BLaER1 treated with 17β-estradiol and CSF1 and Interleukin-3, amounts not matched to agents 10 nM and 100 nM (cell line): Measurements from ENCODE around the gene ZNF627.

Experiments
- H3K27ac ChIP-seq, 11 experiments: shearing (Covaris generic); formaldehyde crosslinking; 2 replicates each; pipeline ENCODE4 v1.8.1; 2022
- H3K27me3 ChIP-seq, 11 experiments: shearing (Covaris generic); formaldehyde crosslinking; 2 replicates each; pipeline ENCODE4 v1.8.1; 2022
- H3K36me3 ChIP-seq, 11 experiments: shearing (Covaris generic); formaldehyde crosslinking; 2 replicates each; pipeline ENCODE4 v1.8.1; 2022
- H3K4me1 ChIP-seq, 10 experiments: shearing (Covaris generic); formaldehyde crosslinking; 2 replicates each; pipeline ENCODE4 v1.8.1; 2022
- H3K4me2 ChIP-seq, 11 experiments: shearing (Covaris generic); formaldehyde crosslinking; 2 replicates each; pipeline ENCODE4 v1.8.1; 2022
- H3K4me3 ChIP-seq, 10 experiments: shearing (Covaris generic); formaldehyde crosslinking; 2 replicates each; pipeline ENCODE4 v1.8.1; 2022
- H3K9ac ChIP-seq, 11 experiments: shearing (Covaris generic); formaldehyde crosslinking; 2 replicates each; pipeline ENCODE4 v1.8.1; 2022
- H3K9me3 ChIP-seq, 11 experiments: shearing (Covaris generic); formaldehyde crosslinking; replicated peaks in 1 of 11; 2 replicates each; pipeline ENCODE4 v1.8.1; 2022
- H4K20me1 ChIP-seq, 11 experiments: shearing (Covaris generic); formaldehyde crosslinking; 2 replicates each; pipeline ENCODE4 v1.8.1; 2022
- Cebpa-rat ChIP-seq, 11 experiments: shearing (Covaris generic); IDR thresholded peaks; 2 replicates each; pipeline ENCODE4 v1.8.1; 2022

ZNF627 gene

DNA sequence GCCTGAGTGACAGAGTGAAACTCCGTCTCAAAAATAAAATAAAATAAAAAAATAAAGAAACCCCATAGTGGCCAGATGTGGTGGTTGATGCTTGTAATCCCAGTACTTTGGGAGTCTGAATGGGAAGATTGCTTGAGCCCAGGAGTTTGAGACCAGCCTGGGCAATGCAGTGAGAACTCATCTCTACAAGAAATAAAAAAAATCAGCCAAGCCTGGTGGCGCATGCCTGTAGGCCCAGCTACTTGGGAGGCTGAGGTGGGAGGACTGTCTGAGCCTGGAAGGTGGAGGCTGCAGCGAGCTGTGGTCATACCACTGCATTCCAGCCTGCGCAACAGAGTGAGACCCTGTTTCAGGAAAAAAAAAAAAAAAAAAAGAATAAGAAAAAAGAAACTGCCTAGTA, 53.8 kb downstream of the ZNF627 start:
- H3K9me3 ChIP-seq: peaks cover 88 to 100% (median 96%) of the 10 kb centered on the region in 11 experiments
- H3K4me3 ChIP-seq: peak overlapping the region in 1 of 10 experiments; percentile 26; a peak in 1 of 20 replicates
- H3K36me3 ChIP-seq: peaks cover 34 to 99% (median 82%) of the 10 kb centered on the region in 11 experiments
- no peaks in the 10 kb centered on the region for H4K20me1 ChIP-seq
- no peaks in the 10 kb centered on the region for H3K4me1 ChIP-seq
- H3K27ac ChIP-seq: no peak overlapping the region
- no peaks in the 10 kb centered on the region for H3K27me3 ChIP-seq
- no peak for TF ChIP-seq Cebpa-rat (IDR thresholded peaks at IDR 0.05)
- no peak overlapping the region for H3K9ac ChIP-seq
- H3K4me2 ChIP-seq: no peak overlapping the region

DNA sequence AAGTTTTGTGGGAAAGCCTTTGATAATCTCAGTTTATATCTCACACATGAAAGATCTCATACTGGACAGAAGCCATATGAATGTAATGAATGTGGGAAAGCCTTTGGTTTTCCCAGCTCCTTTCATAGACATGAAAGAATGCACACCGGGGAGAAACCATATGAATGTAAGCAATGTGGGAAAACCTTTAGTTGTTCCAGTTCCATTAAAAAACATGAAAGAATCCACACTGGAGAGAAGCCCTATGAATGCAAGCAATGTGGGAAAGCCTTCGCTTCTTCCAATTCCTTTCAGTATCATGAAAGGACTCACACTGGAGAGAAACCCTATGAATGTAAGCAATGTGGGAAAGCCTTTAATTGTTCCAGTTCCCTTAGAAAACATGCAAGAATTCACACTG, 54.8 kb downstream of the ZNF627 start:
- no peak overlapping the region for H3K27ac ChIP-seq

DNA sequence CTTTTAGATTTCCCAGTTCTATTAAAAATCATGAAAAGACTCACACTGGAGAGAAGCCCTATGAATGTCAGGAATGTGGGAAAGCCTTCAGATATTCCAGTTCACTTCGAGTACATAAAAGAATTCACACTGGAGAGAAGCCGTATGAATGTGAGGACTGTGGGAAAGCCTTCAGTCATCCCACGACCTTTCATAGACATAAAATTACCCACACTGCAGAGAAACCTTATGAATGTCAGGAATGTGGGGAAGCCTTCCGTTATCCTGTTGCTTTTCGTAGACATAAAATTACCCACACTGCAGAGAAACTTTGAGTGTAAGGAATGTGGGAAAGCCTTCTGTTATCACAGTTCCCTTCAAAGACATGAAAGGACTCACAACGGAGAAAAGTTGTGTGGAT, 55.2 kb downstream of the ZNF627 start:
- no peak overlapping the region for H3K9ac ChIP-seq
- no peak overlapping the region for H3K4me2 ChIP-seq
- no peaks in the 10 kb centered on the region for H4K20me1 ChIP-seq
- no peak overlapping the region for H3K27ac ChIP-seq
- no peak for TF ChIP-seq Cebpa-rat (IDR thresholded peaks at IDR 0.05)
- peaks cover 80 to 88% (median 84%) of the 10 kb centered on the region in 11 experiments for H3K9me3 ChIP-seq
- peak overlapping the region in 6 of 10 experiments; percentile 2 to 32 (median 19); a peak in 6 of 20 replicates for H3K4me3 ChIP-seq
- H3K36me3 ChIP-seq: peaks cover 34 to 87% (median 79%) of the 10 kb centered on the region in 11 experiments
- no peaks in the 10 kb centered on the region for H3K27me3 ChIP-seq
- H3K4me1 ChIP-seq: no peaks in the 10 kb centered on the region

More for the DNA sequence above, 54.8 kb downstream of the ZNF627 start:
- Histone ChIP-seq H4K20me1 (no peaks in the 10 kb centered on the region), H3K36me3 (peaks cover 34 to 91% (median 82%) of the 10 kb centered on the region in 11 experiments), H3K27me3 (no peaks in the 10 kb centered on the region), H3K4me3 (peak overlapping the region in 4 of 10 experiments; percentile 3 to 42 (median 17); a peak in 2 of 20 replicates), H3K4me1 (no peaks in the 10 kb centered on the region), H3K9me3 (peaks cover 84 to 93% (median 88%) of the 10 kb centered on the region in 11 experiments), H3K9ac (no peak overlapping the region), H3K4me2 (no peak overlapping the region)
- no peak for TF ChIP-seq Cebpa-rat (IDR thresholded peaks at IDR 0.05)

DNA sequence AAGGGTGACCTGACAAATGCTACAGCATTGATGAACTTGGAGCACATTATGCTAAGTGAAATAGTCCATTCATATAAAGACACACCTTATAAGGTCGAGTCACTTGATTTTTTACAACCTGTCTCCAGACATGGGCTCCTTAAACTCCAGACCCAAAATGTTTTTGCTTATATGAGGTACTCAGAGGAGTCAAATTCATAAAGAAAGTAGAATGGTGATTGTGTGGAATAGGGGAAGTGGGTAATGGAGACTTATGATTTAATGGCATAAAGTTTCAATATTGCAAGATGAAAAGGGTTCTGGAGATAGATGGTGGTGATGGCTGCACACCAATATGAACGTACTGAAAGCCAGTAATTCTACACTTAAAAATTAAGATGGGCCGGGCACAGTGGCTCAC, 59.3 kb downstream of the ZNF627 start:
- Histone ChIP-seq H3K4me3 (no peak overlapping the region), H3K36me3 (peaks cover 20 to 47% (median 44%) of the 10 kb centered on the region in 11 experiments), H3K27me3 (no peaks in the 10 kb centered on the region), H4K20me1 (no peaks in the 10 kb centered on the region), H3K9me3 (peaks cover 39 to 48% (median 44%) of the 10 kb centered on the region in 11 experiments), H3K4me1 (no peaks in the 10 kb centered on the region), H3K27ac (no peak overlapping the region), H3K9ac (no peak overlapping the region), H3K4me2 (no peak overlapping the region)
- TF ChIP-seq Cebpa-rat (IDR thresholded peaks at IDR 0.05): no peak

DNA sequence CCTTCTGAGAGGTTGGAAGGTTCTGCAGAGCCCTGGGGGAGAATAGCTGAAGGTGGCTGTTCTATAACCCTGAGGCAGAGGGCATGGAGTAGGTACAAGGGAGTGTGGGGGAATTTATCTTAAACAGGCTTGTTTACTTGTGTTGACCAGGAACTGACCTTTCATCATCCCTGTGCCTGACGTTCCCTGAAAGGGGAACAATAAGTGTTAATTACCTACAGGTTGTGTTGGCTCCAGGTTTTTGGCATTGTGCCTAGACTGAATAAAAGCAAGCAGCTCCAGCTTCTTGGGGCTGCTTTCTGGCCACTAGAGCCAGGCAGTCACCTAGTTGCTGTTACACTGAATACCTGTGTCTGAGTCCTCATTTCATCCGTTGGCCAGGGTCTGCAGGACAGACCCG, 60.0 kb downstream of the ZNF627 start:
- H3K9me3 ChIP-seq: peaks cover 32 to 42% (median 37%) of the 10 kb centered on the region in 11 experiments
- TF ChIP-seq Cebpa-rat (IDR thresholded peaks at IDR 0.05): no peak
- H4K20me1 ChIP-seq: no peaks in the 10 kb centered on the region
- no peak overlapping the region for H3K4me3 ChIP-seq
- H3K4me2 ChIP-seq: no peak overlapping the region
- H3K27me3 ChIP-seq: no peaks in the 10 kb centered on the region
- H3K27ac ChIP-seq: no peak overlapping the region
- H3K9ac ChIP-seq: no peak overlapping the region
- no peaks in the 10 kb centered on the region for H3K4me1 ChIP-seq
- H3K36me3 ChIP-seq: peaks cover 12 to 41% (median 37%) of the 10 kb centered on the region in 11 experiments

DNA sequence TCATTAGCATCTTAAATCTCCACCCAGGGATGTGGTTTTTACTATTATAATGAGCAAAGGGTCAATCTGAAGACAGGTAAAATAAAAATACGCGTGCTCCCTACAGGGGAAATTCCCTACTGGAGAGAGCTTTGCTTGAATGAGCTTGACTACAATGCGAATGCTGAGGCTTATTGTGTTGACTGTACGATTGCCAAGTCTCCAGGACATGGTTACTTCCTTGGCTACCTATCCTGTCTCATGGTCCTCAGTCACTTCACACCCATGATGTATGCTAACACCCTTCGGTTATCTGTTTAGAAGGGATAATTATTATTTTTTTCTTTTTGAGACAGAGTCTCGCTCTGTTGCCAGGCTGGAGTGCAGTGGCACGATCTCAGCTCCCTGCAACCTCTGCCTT, 61.7 kb downstream of the ZNF627 start:
- Histone ChIP-seq H3K9me3 (peaks cover 15 to 31% (median 20%) of the 10 kb centered on the region in 11 experiments), H4K20me1 (no peaks in the 10 kb centered on the region), H3K27ac (no peak overlapping the region), H3K4me3 (no peak overlapping the region), H3K9ac (no peak overlapping the region), H3K27me3 (no peaks in the 10 kb centered on the region), H3K4me2 (no peak overlapping the region), H3K36me3 (peaks cover 4 to 30% (median 20%) of the 10 kb centered on the region in 11 experiments; a peak in 19 of 22 replicates), H3K4me1 (no peaks in the 10 kb centered on the region)
- TF ChIP-seq Cebpa-rat (IDR thresholded peaks at IDR 0.05): no peak

DNA sequence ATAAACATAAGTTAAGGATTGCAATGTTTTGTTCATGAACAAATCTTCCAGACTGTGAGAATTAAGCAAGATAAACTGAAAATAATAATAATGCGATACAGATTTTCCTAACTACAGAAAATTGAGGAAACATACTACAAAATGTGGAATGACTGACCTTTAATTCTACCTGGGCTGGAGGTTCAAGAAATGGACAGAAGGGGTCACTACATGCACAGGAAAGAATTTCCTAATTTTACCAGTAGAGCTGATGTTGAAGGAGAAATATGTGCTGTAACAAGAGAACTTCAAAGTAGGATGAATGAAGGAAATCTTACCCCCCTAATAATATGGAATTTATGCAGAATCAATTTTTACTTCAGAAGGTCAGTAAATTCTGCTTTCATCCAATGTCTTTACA, 62.3 kb downstream of the ZNF627 start:
- H3K36me3 ChIP-seq: peaks cover 1 to 24% (median 14%) of the 10 kb centered on the region in 11 experiments; a peak in 18 of 22 replicates
- peaks cover 9 to 24% (median 14%) of the 10 kb centered on the region in 11 experiments for H3K9me3 ChIP-seq
- no peak overlapping the region for H3K27ac ChIP-seq
- H3K27me3 ChIP-seq: no peaks in the 10 kb centered on the region
- no peak for TF ChIP-seq Cebpa-rat (IDR thresholded peaks at IDR 0.05)
- no peak overlapping the region for H3K4me3 ChIP-seq
- no peak overlapping the region for H3K9ac ChIP-seq
- H3K4me2 ChIP-seq: no peak overlapping the region
- no peaks in the 10 kb centered on the region for H3K4me1 ChIP-seq
- H4K20me1 ChIP-seq: no peaks in the 10 kb centered on the region

DNA sequence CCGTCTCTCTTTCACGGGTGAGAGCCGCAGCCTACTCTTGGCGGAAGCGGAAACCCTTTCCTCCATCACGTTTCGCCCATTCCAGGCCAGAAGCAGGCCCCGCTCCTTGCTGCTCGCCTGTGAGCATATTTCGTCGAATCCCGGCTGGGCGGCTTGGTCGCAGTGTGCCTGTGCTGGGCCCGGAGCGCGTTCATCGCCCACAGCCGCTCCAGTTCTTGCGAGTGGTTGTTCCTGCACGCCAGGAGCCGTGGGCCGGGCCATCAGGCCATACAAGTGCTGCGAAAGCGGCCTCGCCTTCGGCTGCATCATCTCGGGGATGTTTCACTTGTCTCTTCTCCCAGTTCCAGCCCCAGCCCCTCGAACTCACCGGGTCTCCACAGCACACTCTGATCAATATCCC, 65.0 kb downstream of the ZNF627 start:
- Histone ChIP-seq H3K27me3 (no peaks in the 10 kb centered on the region), H3K9ac (no peak overlapping the region), H3K4me3 (no peak overlapping the region), H3K4me2 (no peak overlapping the region), H4K20me1 (no peaks in the 10 kb centered on the region), H3K36me3 (peaks cover 0 to 7% (median 0%) of the 10 kb centered on the region in 11 experiments; a peak in 2 of 22 replicates), H3K9me3 (peaks cover 0 to 12% (median 0%) of the 10 kb centered on the region in 11 experiments; a peak in 2 of 22 replicates), H3K27ac (no peak overlapping the region), H3K4me1 (no peaks in the 10 kb centered on the region)
- no peak for TF ChIP-seq Cebpa-rat (IDR thresholded peaks at IDR 0.05)

DNA sequence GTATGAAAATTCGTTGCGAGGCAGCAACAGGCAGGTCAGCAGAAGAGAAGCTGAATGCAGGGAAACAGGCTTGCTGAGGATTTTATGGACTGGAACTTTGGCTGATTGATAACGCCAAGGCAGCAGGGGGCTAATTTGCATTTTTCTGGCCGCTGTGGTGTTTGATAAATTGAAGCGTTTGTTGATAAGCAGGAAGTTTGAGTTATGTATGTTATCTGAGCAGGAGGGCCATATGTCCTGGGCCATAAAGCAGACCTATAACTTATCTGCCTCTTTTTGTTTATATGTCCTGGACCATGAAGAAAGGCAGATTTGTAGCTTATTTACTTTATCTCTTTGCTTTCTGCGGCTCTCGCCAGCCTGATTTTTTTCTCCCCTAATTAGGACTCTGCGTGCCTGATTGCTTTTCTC, 65.9 kb downstream of the ZNF627 start:
- Histone ChIP-seq H3K4me3 (no peak overlapping the region), H3K27ac (no peak overlapping the region), H4K20me1 (no peaks in the 10 kb centered on the region), H3K27me3 (no peaks in the 10 kb centered on the region), H3K9me3 (peaks cover 0 to 12% (median 0%) of the 10 kb centered on the region in 11 experiments; a peak in 2 of 22 replicates), H3K4me2 (no peak overlapping the region), H3K9ac (no peak overlapping the region), H3K36me3 (peaks cover 0 to 7% (median 0%) of the 10 kb centered on the region in 11 experiments; a peak in 2 of 22 replicates), H3K4me1 (no peaks in the 10 kb centered on the region)
- TF ChIP-seq Cebpa-rat (IDR thresholded peaks at IDR 0.05): no peak
